OCI-LY1 (cell line): Measurements from ENCODE around the gene PREP.

Experiments used
- CTCF ChIP-seq: fragments of 200-600 bp; sonication (generic), shearing (Covaris generic); IDR thresholded peaks from 2 replicates; pipeline ENCODE4 v1.5.1; 2017; ENCODE audit warnings: mild to moderate bottlenecking, antibody characterized with exemption, low read length, moderate library complexity, mixed read lengths
- EZH2 ChIP-seq: fragments of 200-600 bp; sonication (generic), shearing (Covaris generic); IDR thresholded peaks from 2 replicates; pipeline ENCODE4 v1.8.0; 2017; ENCODE audit warnings: borderline replicate concordance, mixed run types, mild to moderate bottlenecking, antibody characterized with exemption, low read length, moderate library complexity, mixed read lengths

DNA sequence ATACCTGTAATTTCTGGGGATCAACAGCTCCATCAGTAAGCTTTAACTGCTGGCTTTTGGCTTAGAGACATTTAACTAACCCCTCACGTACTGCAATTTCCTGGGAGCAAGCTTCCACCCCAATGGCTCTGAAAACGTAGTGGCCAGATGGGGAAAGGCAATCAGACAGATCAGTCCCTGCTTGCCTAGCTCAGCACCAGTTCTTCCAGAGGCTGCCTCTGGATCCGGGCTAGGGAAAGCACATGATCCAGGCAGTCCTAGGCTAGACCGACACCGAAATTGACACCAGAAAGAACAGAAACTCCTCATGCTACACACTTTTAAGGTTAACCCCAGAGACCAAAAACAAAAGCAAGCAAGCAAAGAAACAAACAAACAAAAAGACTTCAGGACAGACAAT lies 13.3 kb downstream of the PREP start:
- no peak for TF ChIP-seq CTCF
- no peak for TF ChIP-seq EZH2
